Adrenal gland (tissue), 5 donors: ENCODE measurements around the gene ELMOD3.

Experiments used
- CTCF ChIP-seq, 6 experiments: fragments of 450-650 bp in 4 of 6; fragments of 200-600 bp in 2 of 6; sonication (generic) in 1 of 6; IDR thresholded peaks; 1 replicate in 5 of 6; 2 replicates in 1 of 6; pipeline versions ENCODE4 v1.5.1 to v1.8.0; 2016 to 2021; ENCODE audit warnings: antibody characterized with exemption in 6 of 6, mild to moderate bottlenecking in 2 of 6, moderate library complexity in 1 of 6
- POLR2A ChIP-seq, 2 donors: fragments of 450-650 bp; IDR thresholded peaks; one replicate each; pipeline ENCODE4 v1.6.1; 2017; ENCODE audit warnings: antibody characterized with exemption in 2 of 2, mild to moderate bottlenecking in 2 of 2, moderate library complexity in 1 of 2
- donor health status: DM: no; HTN: no; CAD: no.

- TF ChIP-seq CTCF (IDR thresholded peaks at IDR 0.05) (no peak), POLR2A (IDR thresholded peaks at IDR 0.05) (no peak)
Measured at GRCh38 chr2:85330839-85331636, 23.5 kb upstream of the ELMOD3 start.
